H9 (cell line): Measurements from ENCODE around the gene HOGA1. TPM values are rescaled to one million over a fixed set of nuclear protein-coding genes. Genes with fewer than 3 reads are reported as not detected.

Experiments
- DNase-seq: peaks from one replicate; pipeline ENCODE4 v3.0.0-alpha.2; 2017
- H2AFZ ChIP-seq: one replicate; pipeline ENCODE4 v1.6.1; 2013; ENCODE audit warnings: mild to moderate bottlenecking, low read length, control low read depth, moderate library complexity
- H2AK5ac ChIP-seq: 2 replicates; pipeline ENCODE4 v1.6.1; 2013; ENCODE audit warnings: low read length, control low read depth, mixed read lengths; ENCODE audit not compliant: insufficient read length
- H2BK120ac ChIP-seq: one replicate; pipeline ENCODE4 v1.6.1; 2013; ENCODE audit warnings: low read depth, mild to moderate bottlenecking, low read length, control low read depth, inconsistent platforms; ENCODE audit not compliant: poor library complexity, severe bottlenecking
- H2BK12ac ChIP-seq: 2 replicates; pipeline ENCODE4 v1.6.1; 2013; ENCODE audit warnings: low read length, control low read depth, mixed read lengths, low read depth; ENCODE audit not compliant: insufficient read length
- H2BK15ac ChIP-seq: 2 replicates; pipeline ENCODE4 v1.6.1; 2013; ENCODE audit warnings: low read depth, low read length, control low read depth
- H2BK20ac ChIP-seq: one replicate; pipeline ENCODE4 v1.6.1; 2013; ENCODE audit warnings: low read depth, mild to moderate bottlenecking, low read length, control low read depth, inconsistent platforms; ENCODE audit not compliant: poor library complexity, severe bottlenecking
- H2BK5ac ChIP-seq: 2 replicates; pipeline ENCODE4 v1.6.1; 2013; ENCODE audit warnings: low read length, control low read depth, mixed read lengths; ENCODE audit not compliant: insufficient read length
- H3K14ac ChIP-seq: 2 replicates; pipeline ENCODE4 v1.6.1; 2013; ENCODE audit warnings: low read length, control low read depth; ENCODE audit not compliant: insufficient read depth
- H3K18ac ChIP-seq: 2 replicates; pipeline ENCODE4 v1.6.1; 2013; ENCODE audit warnings: low read depth, mild to moderate bottlenecking, mixed read lengths, low read length, control low read depth; ENCODE audit not compliant: insufficient read length
- H3K23ac ChIP-seq: 2 replicates; pipeline ENCODE4 v1.6.1; 2013; ENCODE audit warnings: low read length, control low read depth, mixed read lengths, low read depth; ENCODE audit not compliant: insufficient read length
- H3K23me2 ChIP-seq: 2 replicates; pipeline ENCODE4 v1.6.1; 2013; ENCODE audit warnings: low read depth, mild to moderate bottlenecking, mixed read lengths, low read length, control low read depth; ENCODE audit not compliant: insufficient read length, poor library complexity, severe bottlenecking
- H3K27ac ChIP-seq: 2 replicates; pipeline ENCODE4 v1.5.1; 2013; ENCODE audit warnings: low read length, control low read depth, mixed read lengths, low read depth; ENCODE audit not compliant: insufficient read length
- H3K27me3 ChIP-seq: 2 replicates; pipeline ENCODE4 v1.6.1; 2013; ENCODE audit warnings: low read length, control low read depth, inconsistent platforms; ENCODE audit not compliant: insufficient read depth
- H3K4ac ChIP-seq: 2 replicates; pipeline ENCODE4 v1.6.1; 2013; ENCODE audit warnings: low read depth, mild to moderate bottlenecking, control low read depth, inconsistent platforms, low read length, moderate library complexity
- H3K4me1 ChIP-seq: 2 replicates; pipeline ENCODE4 v1.6.1; 2013; ENCODE audit warnings: low read length, control low read depth, inconsistent platforms; ENCODE audit not compliant: insufficient read depth
- H3K4me2 ChIP-seq: 2 replicates; pipeline ENCODE4 v1.6.1; 2013; ENCODE audit warnings: low read length, control low read depth, mixed read lengths; ENCODE audit not compliant: insufficient read length, insufficient read depth
- H3K56ac ChIP-seq: 2 replicates; pipeline ENCODE4 v1.6.1; 2013; ENCODE audit warnings: low read depth, mild to moderate bottlenecking, mixed read lengths, low read length, control low read depth; ENCODE audit not compliant: insufficient read length
- H3K79me1 ChIP-seq: 2 replicates; pipeline ENCODE4 v1.6.1; 2013; ENCODE audit warnings: low read depth, mild to moderate bottlenecking, moderate library complexity, low read length, control low read depth, inconsistent platforms; ENCODE audit not compliant: insufficient read depth, poor library complexity, severe bottlenecking
- H3K79me2 ChIP-seq: 2 replicates; pipeline ENCODE4 v1.6.1; 2013; ENCODE audit warnings: low read length, control low read depth, inconsistent platforms; ENCODE audit not compliant: insufficient read depth
- H3K9ac ChIP-seq: 2 replicates; pipeline ENCODE4 v1.6.1; 2013; ENCODE audit warnings: low read length, control low read depth, mixed read lengths; ENCODE audit not compliant: insufficient read length; ENCODE audit errors: extremely low read depth
- H3K9me3 ChIP-seq: one replicate; pipeline ENCODE4 v1.6.1; 2013; ENCODE audit warnings: low read depth, low read length, inconsistent platforms; ENCODE audit not compliant: control insufficient read depth
- H3T11ph ChIP-seq: one replicate; pipeline ENCODE4 v1.6.1; 2013; ENCODE audit warnings: mild to moderate bottlenecking, low read length, control low read depth, inconsistent platforms
- H4K20me1 ChIP-seq: one replicate; pipeline ENCODE4 v1.6.1; 2013; ENCODE audit not compliant: control insufficient read depth, insufficient read length, insufficient read depth
- H4K5ac ChIP-seq: 2 replicates; pipeline ENCODE4 v1.6.1; 2013; ENCODE audit warnings: low read depth, mild to moderate bottlenecking, mixed read lengths, low read length, control low read depth; ENCODE audit not compliant: insufficient read length
- H4K8ac ChIP-seq: replicated peaks from 2 replicates; pipeline ENCODE4 v1.6.1; 2013; ENCODE audit warnings: low read length, control low read depth, mixed read lengths, low read depth; ENCODE audit not compliant: insufficient read length
- H4K91ac ChIP-seq: 2 replicates; pipeline ENCODE4 v1.6.1; 2013; ENCODE audit warnings: low read depth, mild to moderate bottlenecking, moderate library complexity, mixed read lengths, low read length, control low read depth; ENCODE audit not compliant: insufficient read length
- H3K27ac Mint-ChIP-seq, 3 experiments: 2 replicates in 2 of 3; 3 replicates in 1 of 3; pipeline ENCODE4 v1.8.0; 2020 to 2021; ENCODE audit warnings: mixed read lengths in 3 of 3, mild to moderate bottlenecking in 1 of 3, moderate library complexity in 1 of 3
- H3K27me3 Mint-ChIP-seq: 2 replicates; pipeline ENCODE4 v1.8.0; 2021; ENCODE audit warnings: low read depth, mild to moderate bottlenecking, moderate library complexity, mixed read lengths
- H3K36me3 Mint-ChIP-seq, 3 experiments: 2 replicates in 2 of 3; 3 replicates in 1 of 3; pipeline ENCODE4 v1.8.0; 2020 to 2021; ENCODE audit warnings: low read depth in 3 of 3, mixed read lengths in 3 of 3; ENCODE audit not compliant: insufficient read depth in 1 of 3
- H3K4me1 Mint-ChIP-seq, 2 experiments: 2 replicates each; pipeline ENCODE4 v1.8.0; 2020; ENCODE audit warnings: mixed read lengths in 2 of 2
- H3K4me3 Mint-ChIP-seq, 2 experiments: 2 replicates in 1 of 2; 3 replicates in 1 of 2; pipeline ENCODE4 v1.8.0; 2020 to 2021; ENCODE audit warnings: mild to moderate bottlenecking in 2 of 2, mixed read lengths in 2 of 2, moderate library complexity in 1 of 2
- H3K9me3 Mint-ChIP-seq, 2 experiments: 2 replicates in 1 of 2; 3 replicates in 1 of 2; pipeline ENCODE4 v1.8.0; 2020; ENCODE audit warnings: mild to moderate bottlenecking in 2 of 2, mixed read lengths in 2 of 2, moderate library complexity in 1 of 2
- WGBS: extraction: QIAGEN DNeasy Blood & Tissue Kit; methylation state at CpG from one replicate; pipeline ENCODE4 v1.1.7; 2013; ENCODE audit warnings: missing lambda C conversion rate, low lambda C conversion rate, mixed read lengths; ENCODE audit not compliant: insufficient read length; ENCODE audit errors: extremely low coverage; 5-methylcytosine and 5-hydroxymethylcytosine counted together
- total RNA-seq: library from RNA; stranded (reverse); gene quantifications from 2 replicates; pipeline ENCODE4 v1.2.1, GENCODE V29; 2021
- TF ChIP-seq, protein P1 (sequence below): fragments of 200-600 bp; sonication (generic); conservative IDR thresholded peaks from 3 replicates; pipeline ENCODE4 v1.8.0; 2021; ENCODE audit warnings: antibody characterized with exemption, mild to moderate bottlenecking

Gene HOGA1
- total RNA-seq, 1 experiment from 2014 or later: 0.79 TPM

DNA sequence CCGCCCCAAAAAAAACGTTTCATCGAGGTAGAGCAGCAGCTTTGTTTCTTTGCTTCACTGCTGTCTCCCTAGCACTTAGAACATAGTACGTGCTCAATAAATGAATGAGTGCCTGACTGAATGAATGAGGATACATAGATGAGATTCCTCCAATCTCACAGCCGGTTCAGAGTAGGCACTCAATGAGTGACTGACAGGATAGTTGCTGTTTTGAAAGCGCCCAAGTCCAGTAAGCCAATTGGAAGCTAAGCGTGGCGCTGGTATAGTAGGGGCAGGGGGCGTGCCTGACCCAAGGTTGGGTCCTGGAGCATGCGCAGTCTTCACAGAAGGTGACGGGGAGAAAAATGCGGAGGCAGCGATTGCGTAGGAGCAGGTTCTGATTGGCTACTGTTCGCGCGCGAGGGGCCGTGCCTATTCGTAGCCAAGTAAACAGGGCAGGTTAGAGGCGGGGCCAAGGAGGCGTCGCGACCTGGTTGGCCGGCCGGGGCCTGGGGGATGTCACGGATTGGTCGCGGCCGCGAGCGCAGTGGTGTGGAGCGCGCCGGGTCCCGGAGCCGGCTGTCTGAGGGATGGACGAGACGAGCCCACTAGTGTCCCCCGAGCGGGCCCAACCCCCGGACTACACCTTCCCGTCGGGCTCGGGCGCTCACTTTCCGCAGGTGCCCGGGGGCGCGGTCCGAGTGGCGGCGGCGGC lies 56.1 kb downstream of the HOGA1 start, which contains the start of gene PI4K2A:
Gene PI4K2A, plus strand, starts transcription at position 498 of the 694 bp plus-strand sequence. Its CDS starts 72 bp downstream, at position 570.
- Histone ChIP-seq H3K23me2 (peaks cover 11% of the 10 kb centered on the region), H3K27ac (no peak within 1 kb of the TSS), H3K4ac (no peak within 1 kb of the TSS), H2BK5ac (no peak within 1 kb of the TSS), H3K79me1 (peaks cover 4% of the 10 kb centered on the region), H2BK20ac (no peak within 1 kb of the TSS), H4K91ac (no peak within 1 kb of the TSS), H3K23ac (no peak within 1 kb of the TSS), H3K14ac (peak within 1 kb of the TSS; percentile 93), H4K20me1 (no peaks in the 10 kb centered on the region), H3K9me3 (no peaks in the 10 kb centered on the region), H2AFZ (peak within 1 kb of the TSS; percentile 74), H3K9ac (peak within 1 kb of the TSS; percentile 87), H3K56ac (no peak within 1 kb of the TSS), H2BK12ac (no peak within 1 kb of the TSS), H2BK15ac (no peak within 1 kb of the TSS), H3K79me2 (peaks cover 7% of the 10 kb centered on the region; the same call in 1 of the 2 replicates), H2BK120ac (no peak within 1 kb of the TSS), H3K4me1 (peaks cover 5% of the 10 kb centered on the region), H4K5ac (no peak within 1 kb of the TSS), H4K8ac (no peak within 1 kb of the TSS), H3K18ac (peak within 1 kb of the TSS; percentile 83), H2AK5ac (no peak within 1 kb of the TSS), H3K27me3 (no peaks in the 10 kb centered on the region), H3K4me2 (peak within 1 kb of the TSS; percentile 87), H3T11ph (no peak within 1 kb of the TSS)
- Mint-ChIP-seq H3K27me3 (no peaks in the 10 kb centered on the region), H3K36me3 (peaks cover 14 to 24% (median 22%) of the 10 kb centered on the region in 3 experiments; a peak in 6 of 7 replicates), H3K9me3 (no peaks in the 10 kb centered on the region; a peak in 2 of 5 replicates), H3K4me1 (peaks cover 22 to 24% of the 10 kb centered on the region in 2 experiments), H3K4me3 (peak within 1 kb of the TSS; percentile 84 to 95), H3K27ac (peak within 1 kb of the TSS; percentile 92 to 96 (median 95))
- TF ChIP-seq, protein P1, sequence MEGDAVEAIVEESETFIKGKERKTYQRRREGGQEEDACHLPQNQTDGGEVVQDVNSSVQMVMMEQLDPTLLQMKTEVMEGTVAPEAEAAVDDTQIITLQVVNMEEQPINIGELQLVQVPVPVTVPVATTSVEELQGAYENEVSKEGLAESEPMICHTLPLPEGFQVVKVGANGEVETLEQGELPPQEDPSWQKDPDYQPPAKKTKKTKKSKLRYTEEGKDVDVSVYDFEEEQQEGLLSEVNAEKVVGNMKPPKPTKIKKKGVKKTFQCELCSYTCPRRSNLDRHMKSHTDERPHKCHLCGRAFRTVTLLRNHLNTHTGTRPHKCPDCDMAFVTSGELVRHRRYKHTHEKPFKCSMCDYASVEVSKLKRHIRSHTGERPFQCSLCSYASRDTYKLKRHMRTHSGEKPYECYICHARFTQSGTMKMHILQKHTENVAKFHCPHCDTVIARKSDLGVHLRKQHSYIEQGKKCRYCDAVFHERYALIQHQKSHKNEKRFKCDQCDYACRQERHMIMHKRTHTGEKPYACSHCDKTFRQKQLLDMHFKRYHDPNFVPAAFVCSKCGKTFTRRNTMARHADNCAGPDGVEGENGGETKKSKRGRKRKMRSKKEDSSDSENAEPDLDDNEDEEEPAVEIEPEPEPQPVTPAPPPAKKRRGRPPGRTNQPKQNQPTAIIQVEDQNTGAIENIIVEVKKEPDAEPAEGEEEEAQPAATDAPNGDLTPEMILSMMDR: no peak
- peak; percentile 100 for DNase-seq
- WGBS: no CpG with 5 or more reads among the region's 54 CpGs
